ENCODE measurements around the gene FBN1.

FBN1 gene

DNA sequence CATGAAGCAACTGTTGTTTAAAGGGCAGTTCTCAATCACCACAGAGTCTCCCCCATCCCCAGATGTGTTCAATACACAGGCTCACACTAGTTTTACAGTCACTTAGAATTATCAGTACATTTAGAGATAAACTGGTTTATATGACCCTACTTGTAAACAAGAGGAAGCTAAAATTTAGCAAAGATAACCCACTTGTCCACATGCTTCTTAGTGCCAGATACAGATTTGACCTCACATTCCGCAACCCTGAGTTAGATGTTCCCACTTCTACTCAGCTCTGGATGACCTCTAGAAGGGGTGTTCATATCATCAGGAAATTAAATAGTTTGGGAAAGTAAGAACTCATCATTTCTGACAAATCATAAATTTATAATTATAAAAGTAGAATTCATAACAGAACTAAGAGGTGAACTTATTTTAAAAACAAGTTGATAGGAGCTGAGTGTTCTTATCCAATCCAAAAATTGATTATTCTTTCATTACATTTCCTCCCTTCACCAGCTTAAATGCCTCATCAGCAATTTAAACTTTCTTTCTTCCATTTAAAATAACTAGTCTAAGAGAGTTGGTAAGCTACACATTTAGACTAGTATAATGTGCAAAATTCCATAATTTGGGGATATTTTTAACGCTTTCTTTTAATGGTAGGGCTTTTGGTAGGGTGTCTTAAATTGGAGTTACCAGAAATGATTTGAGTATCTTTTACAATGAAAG lies 131.2 kb downstream of the FBN1 start:
- no peak for DNase-seq (ENCODE audit: low spot score)

DNA sequence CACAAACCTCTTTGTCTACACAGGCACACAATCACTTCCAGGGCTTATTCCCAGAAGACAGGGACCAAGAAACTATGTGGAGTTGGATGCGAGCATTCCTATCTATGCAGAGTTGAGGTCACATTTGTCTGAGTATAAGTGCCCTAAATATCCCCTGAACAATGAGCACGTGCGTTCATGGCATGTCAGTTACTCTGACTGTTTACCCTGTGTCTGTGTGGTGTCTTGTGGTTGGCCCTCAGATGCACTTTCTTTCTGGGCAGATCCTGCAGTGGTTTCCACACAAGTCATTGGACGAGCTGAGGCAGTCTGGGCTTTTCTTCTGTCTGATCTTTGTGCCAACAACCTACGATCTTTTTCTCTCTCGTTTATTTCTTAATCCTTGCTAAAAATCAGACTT lies 134.5 kb downstream of the FBN1 start:
- DNase-seq (ENCODE audit: low spot score), result no peak

DNA sequence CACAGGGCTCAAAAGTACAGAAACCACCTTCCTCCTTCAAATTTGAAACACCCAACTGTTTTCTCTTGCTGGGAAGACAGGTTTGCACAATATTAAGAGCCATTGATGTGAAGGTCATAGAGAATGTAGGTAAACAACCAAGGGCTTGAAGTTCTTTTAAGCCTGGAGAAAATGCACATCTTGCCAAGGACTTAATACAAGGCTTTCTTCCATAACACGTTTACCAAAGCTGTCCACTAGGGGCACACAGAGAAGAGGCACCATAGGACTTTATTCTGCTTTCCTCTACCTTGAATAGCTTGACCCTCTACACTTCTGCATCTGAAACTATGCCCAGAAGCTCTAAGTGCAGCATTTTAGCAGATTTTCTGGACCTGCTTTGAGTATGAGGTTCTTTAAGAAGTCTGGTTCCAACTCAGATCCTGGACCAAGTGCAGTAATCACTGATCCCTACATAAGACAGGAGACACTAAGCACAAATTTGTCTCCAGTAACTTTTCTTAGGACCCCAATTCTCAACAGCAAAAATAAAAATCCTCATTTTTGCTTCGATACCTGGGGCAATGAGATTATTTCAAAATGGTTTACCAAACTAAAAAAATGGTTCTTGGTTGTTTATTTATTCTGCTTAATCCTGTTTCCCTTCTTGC lies 138.0 kb downstream of the FBN1 start:
- DNase-seq (ENCODE audit: low spot score), result peak; percentile 51

DNA sequence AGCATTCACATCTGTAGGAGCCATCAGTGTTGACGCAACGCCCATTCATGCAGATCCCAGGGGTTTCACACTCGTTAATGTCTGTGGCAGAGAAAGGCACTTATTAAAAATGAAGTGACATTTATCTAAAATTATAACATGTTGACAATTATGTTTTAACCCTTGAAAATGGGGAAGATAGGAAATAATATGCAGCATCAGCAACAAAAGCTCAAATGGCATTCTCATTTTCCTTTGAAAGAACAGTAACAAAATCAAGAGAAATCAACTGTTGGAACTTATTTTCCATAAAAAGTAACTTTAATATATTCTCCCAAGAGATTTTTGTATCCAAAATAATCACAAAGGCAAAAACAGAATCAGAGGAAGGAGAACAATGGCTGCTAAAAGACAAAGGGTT lies 140.4 kb downstream of the FBN1 start:
- DNase-seq (ENCODE audit: low spot score), result no peak

DNA sequence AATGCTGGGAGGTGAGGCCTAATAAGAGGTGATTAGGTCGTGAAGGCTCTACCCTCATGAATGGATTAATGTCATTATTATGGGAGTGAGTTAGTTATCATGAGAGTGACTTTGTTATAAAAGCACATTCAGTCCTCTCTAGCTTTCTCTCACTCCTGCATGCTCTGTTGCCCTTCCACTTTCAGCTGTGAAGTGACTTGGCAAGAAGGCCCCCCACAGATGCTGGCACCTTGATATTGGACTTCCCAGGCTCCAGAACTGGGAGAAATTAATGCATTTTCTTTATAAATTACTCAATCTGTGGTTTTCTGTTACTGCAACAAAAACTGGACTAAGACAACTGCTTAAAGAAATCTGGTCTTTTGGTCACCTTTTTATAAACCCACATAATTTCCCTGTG lies 144.3 kb downstream of the FBN1 start:
- DNase-seq (ENCODE audit: low spot score), result no peak

DNA sequence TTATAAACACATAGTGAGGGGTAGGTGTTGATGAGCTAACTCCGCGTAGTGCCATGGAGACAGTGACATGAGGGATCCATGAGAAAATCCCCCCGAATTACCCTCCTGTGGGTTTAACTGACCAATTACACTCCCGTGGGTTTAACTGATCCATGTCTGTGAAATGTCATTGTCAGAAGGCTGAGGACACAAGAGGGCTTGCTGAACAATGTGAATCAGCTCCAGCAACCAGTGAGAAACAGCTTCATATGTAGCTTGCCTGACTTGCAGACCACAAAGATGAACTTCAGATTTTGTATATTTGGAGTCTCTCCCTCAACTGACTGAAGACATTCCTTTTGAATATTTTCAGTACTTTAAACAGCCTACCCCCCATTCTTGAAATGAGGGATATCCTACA lies 144.9 kb downstream of the FBN1 start:
- DNase-seq (ENCODE audit: low spot score), result no peak

DNA sequence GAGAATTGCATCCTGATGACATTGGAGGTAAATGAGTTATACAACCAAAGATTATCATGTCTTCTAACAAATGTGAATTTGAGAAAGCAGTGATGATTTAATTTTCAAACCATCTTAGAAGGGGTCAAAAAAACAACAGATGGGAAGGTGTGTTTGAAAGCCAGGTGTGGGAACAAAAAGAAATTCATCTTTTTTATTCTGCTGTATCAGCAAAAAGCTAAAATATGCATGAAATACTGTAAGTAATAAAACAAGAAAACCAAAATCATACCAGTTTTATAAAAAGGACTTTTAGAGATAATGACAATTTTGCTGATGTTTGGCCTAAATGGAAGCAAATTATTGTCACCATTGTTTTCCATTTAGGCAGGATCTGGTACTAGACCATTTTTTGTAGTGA lies 145.5 kb downstream of the FBN1 start:
- no peak for DNase-seq (ENCODE audit: low spot score)

DNA sequence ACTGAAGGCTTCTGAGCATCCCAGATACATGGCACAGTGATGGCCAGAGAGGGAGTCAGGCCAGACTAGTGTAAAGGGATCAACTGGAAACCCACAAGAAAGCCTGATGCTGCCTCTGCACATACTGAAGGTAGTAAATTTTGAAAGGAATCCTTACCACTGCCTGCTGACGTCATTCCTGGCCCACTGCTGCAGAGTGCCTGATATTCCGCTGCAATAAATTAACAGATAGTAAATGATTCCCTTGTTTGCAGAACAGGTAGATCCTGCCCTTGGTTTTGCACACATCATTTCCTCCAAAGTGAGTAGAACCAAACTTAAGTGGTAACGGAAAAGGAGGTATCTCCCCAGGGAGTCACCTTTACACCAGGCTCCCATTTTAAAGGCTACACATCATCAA lies 146.7 kb downstream of the FBN1 start:
- DNase-seq (ENCODE audit: low spot score), result no peak

DNA sequence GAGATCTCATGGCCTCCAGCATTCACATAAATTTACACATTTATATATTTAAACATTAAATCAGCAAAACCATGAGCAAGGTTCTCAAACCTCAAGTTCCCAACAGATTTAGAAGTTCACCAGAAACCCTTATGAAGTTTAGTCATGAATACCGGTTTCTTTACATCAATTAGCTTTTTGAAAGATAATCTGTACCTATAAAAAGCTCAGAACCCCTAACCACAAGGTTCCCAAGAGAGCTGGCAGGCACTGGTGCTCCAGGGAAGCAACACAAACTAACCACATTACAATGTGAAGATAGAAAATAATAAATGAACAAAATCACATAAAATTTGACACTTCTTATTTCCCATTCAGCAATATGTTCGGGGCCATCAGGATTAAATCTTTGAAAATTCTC lies 150.9 kb downstream of the FBN1 start:
- DNase-seq (ENCODE audit: low spot score), result no peak

DNA sequence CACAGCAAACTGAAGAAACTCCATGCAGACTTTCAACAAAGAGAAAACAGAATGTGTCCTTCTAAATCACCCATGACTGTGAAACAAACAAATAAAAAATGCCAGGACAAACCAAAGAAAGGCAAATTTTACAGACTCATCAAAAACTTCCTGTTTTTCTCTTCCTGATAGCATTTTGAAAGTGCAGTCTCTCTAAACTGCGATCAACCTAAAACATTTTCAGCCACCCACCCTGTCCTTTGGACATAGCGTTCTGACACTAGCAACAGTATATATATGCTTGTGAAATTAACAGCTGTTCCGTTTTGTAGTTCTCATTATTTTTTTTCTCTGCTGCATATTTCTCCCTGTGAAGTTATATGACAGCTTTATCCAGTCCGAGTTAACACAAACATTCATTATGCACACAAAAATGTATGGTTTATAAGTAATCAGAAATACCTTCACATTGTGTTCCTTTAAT lies 151.7 kb downstream of the FBN1 start:
- DNase-seq (ENCODE audit: low spot score), result no peak

DNA sequence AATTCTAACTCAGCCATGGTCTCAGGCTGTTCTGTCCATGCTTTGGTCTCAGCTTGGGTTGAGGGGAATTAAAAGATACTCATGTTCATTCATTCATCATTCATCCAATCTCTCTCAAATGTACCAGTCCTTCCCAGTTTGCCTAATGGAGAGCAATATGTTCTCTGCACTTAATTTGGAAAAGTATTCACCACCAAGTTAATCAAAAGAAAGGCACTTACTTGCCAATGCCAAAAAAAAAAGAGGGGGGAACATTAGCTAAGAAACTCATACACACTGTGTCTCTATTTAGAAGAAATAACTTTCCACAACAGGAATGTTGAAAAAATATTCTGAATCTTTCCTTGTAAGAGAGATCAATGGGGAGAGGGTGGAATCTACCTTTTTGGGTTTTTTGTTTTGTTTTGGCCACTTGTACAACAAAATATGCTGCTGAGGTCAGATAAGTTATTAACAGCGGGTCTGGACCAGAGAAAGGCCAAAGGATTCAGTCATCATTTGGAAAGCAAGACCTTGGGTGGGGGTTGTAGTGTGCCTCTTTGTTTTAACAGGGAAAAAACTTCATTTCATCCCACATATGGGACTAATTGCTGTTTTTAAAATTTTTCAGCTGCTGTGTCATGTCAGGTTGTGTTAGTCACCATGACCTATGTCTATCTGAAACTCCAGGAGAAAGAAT lies 152.3 kb downstream of the FBN1 start:
- DNase-seq (ENCODE audit: low spot score), result no peak

DNA sequence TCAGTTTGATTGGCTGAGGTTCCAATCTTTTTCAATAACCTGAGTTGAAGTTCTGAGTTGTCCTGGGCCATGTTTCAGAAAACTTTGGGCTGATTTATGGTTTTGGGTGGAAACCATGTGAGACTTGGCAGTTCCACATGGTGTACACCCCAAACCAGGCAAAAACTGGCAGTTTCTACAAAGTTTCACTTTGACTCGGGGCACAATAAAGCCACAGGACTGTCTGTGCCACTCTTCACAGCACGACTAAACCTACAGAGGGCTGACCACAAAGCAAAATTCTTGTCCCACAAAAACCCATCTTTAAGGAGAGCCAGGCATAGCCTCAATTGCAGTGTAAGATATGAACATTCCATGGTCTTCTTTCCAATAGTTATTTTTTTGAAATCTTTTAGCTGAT lies 159.3 kb downstream of the FBN1 start:
- DNase-seq (ENCODE audit: low spot score), result no peak

DNA sequence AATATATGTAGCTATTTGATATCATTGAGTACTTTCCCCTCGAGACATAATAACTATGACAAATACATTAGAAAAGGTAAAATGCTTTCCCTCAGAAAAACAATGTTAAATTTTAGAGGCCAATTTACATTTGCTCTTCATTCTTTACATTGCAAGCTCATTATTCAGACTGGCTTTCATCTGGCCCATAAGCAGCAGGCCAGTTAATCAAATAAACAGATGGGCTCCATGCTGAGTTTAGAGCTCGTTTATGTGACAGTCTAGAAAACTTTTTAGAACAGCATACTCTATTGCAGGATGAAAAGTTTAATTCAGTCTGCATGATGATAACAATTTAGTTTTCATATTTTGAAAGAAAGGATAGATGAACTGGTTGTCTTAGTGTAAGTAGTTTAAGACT lies 163.7 kb downstream of the FBN1 start:
- no peak for DNase-seq (ENCODE audit: low spot score)

DNA sequence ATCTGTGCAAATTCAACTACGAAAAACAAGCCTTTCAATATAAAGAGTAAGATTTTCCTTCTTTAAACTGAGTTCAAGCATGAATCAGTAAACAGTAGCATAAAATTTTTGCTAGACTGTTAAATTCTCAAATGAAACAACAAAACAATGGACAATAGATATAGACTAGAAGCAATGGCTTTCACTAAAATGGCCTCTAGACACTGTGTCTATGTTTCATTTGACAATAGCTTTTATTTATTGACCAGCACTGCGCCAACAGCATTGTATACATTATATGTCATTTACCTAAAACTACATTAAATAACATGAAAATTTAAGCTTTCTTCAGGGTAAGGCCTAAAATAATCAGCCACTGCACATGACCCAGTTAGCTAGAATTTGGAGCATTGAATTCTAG lies 165.8 kb downstream of the FBN1 start:
- DNase-seq (ENCODE audit: low spot score), result no peak

DNA sequence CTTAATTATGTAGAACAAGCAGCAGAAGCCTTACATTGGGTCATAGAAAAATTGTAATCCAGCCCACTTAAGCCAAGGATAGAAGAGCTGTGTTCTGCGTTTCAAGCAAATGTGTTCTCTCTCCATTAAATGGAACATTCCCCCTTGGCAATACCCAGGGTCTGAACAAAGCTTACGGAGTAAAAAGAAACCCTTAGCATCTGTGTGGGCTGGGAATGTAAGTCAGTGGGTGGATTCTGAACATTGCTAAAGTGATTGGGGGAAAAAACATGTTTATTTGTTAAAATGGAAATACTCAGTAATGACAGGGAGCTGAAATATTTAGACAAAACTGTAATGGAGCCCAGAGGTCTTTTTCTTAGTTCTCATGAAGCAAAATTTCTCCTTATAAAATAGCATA lies 166.9 kb downstream of the FBN1 start:
- DNase-seq (ENCODE audit: low spot score), result no peak

DNA sequence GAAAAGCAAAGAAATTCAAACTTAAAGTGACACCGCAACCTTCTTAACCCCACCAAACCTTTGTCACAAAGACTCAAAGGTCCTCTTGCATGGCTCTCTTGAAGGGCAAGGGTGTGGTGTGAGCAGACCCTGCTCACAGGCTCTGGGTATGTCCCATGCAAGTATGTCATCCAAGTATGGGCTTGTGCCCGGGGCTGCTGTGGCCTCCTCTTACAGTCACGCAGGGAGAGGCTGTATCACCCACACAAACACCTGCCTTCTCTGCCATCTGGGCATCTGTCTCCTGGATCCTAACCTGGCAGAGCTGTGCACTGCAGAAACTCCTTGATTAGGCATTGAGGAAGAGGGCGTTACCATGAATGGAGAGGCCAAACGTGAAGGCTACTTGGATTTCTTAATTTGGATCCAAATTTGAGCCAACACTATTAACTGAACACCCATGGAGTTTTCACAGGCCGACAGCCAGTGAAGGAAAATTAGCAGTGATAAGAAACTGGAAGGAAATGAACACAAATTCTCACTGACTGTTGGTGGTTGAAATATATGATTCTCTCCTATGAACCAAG lies 167.6 kb downstream of the FBN1 start:
- no peak for DNase-seq (ENCODE audit: low spot score)

DNA sequence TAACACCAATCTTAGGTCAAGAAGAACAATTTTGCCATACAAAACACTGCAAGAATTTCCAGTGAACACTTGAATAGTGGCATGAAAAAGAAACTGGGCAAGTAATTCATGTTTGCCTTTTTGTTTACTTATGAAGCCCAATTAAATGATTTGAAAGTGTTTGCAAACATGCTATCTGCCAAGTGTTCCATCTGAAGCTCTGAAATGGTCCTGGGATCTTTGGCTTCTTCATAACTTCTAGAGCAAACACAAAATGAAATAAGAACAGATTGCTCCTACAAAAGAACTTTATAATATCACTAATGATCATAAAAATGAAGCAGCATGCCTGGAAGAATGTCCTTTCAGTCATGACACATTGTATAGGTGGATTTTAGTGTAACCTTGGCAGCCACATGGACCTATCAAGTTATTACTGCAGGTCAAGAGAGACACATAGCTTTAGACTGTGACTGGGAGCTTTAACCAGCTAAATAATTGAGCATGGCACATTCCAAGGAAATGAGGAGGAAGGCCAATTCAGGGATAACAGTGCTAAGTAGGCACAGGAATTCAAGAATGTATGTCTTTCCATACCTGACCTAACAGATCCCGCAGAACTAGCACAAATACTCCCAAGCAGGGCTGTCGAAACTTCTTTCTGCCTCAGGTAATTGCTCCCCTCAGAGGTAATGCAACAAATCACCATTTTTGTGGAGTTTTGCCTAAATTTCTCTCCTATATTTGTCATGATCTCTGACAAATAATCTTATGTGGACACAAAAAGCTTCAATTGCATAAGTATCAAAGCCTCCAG lies 169.7 kb downstream of the FBN1 start:
- DNase-seq (ENCODE audit: low spot score), result no peak

DNA sequence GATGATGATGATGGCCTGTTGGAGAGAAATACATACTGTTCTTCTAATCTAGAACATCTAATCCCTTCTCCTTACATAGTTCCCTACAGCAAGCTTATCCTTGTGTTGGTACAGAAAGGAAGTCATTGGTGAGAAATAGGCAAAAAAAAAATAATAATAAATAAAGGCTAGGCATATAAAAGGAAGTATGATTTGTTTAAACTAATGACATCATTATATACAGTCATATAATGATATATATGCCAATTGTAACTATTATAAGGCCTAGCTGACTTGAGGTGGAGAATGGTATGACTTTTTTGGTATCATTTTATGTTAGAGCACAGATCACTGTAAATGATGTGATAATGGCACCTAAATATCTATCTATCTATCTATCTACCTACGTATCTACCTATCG lies 171.8 kb downstream of the FBN1 start:
- DNase-seq (ENCODE audit: low spot score), result no peak

DNA sequence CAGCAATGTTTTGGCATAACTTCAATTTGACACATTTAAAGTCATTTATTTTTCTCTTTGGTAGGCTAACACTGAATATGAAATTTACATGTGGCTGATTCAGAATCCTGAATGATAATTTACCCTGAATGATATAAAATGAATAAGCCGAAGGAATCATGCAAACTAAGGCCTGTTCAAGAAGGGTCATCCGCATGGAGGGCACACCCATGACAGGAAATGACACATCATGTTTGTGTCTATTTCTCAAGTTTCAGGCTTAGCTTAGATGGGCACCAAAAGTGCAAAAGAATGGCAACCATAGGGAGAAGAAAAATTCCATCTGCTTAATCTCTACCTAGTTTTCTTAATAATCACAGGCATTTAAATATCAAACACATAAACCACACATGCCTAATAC lies 172.8 kb downstream of the FBN1 start:
- DNase-seq (ENCODE audit: low spot score), result no peak

DNA sequence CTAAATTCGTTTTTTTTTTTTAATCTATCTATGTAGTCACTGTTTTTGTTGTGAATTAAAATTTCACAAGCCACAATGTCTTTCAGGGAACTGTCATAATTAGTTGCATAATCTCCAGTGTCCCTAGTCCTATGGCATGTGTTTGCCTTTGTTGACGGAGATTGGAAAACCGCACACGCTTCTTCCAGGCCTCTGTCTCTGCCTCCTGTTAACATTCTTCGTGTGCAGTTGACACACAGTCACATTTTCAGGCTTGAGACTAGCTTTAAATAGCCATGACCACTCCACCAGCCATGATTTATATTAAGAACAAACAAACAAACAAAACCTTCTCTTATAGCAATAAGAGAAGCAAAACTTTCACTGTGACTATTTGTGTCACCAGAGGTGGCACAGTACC lies 174.4 kb downstream of the FBN1 start:
- no peak for DNase-seq (ENCODE audit: low spot score)

DNA sequence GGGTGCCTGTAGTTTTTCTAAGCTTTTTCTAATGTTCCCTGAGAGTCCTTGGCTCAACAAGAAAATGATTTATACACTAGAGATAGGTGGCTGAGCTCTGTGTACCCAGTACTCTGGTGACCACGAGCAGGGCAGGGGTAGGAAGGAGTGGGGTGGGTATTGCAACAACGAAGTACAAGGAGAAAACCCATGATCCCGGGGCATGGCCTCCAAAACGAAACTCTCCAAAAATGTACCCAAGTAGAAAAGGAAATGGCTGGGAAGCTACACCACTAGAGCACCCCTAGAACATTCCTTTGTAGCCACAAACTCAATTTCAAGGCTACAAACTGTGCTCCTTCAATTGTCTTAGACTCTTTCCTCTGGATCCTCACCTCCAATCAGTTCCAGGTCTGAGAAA lies 175.4 kb downstream of the FBN1 start:
- no peak for DNase-seq (ENCODE audit: low spot score)

DNA sequence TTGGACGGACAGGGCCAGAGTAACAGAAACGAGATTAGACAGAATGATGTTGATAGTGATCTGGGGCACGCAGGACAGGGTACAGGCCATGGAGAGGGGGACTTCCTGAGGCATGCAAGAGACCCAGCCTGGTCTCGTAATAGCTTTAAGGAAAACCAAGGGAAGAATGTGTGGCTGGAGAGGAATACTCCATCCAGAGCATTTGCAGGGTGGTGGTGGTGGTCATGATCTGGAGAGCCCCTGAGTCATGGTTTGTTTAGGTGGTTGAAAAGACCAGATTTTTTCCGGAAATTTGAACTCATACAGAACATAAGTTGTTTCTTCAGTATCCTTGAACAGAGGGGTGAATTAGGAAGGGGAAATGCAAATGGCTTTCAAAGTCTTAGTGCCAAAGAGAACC lies 175.8 kb downstream of the FBN1 start:
- DNase-seq (ENCODE audit: low spot score), result no peak

Data from cerebellar cortex (tissue), 1 donor.